ENCODE measurements around the gene ARHGAP28.

Gene ARHGAP28, protein sequence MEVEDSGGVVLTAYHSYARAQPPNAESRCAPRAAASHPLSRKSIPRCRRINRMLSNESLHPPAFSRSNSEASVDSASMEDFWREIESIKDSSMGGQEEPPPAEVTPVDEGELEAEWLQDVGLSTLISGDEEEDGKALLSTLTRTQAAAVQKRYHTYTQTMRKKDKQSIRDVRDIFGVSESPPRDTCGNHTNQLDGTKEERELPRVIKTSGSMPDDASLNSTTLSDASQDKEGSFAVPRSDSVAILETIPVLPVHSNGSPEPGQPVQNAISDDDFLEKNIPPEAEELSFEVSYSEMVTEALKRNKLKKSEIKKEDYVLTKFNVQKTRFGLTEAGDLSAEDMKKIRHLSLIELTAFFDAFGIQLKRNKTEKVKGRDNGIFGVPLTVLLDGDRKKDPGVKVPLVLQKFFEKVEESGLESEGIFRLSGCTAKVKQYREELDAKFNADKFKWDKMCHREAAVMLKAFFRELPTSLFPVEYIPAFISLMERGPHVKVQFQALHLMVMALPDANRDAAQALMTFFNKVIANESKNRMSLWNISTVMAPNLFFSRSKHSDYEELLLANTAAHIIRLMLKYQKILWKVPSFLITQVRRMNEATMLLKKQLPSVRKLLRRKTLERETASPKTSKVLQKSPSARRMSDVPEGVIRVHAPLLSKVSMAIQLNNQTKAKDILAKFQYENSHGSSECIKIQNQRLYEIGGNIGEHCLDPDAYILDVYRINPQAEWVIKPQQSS

GRCh38 chr18:6729247-6730091, at the start of gene ARHGAP28:
Gene ARHGAP28, plus strand, starts transcription at chr18:6729716. Its CDS starts 106 bp downstream, at chr18:6729822.
- DNase-seq, result no peak

- DNase-seq, result no peak
These were observed 48.1 kb upstream of the ARHGAP28 start for GRCh38 chr18:6681331-6681875.

GRCh38 chr18:6682437-6683111, 46.9 kb upstream of the ARHGAP28 start:
- DNase-seq, result no peak

DNA sequence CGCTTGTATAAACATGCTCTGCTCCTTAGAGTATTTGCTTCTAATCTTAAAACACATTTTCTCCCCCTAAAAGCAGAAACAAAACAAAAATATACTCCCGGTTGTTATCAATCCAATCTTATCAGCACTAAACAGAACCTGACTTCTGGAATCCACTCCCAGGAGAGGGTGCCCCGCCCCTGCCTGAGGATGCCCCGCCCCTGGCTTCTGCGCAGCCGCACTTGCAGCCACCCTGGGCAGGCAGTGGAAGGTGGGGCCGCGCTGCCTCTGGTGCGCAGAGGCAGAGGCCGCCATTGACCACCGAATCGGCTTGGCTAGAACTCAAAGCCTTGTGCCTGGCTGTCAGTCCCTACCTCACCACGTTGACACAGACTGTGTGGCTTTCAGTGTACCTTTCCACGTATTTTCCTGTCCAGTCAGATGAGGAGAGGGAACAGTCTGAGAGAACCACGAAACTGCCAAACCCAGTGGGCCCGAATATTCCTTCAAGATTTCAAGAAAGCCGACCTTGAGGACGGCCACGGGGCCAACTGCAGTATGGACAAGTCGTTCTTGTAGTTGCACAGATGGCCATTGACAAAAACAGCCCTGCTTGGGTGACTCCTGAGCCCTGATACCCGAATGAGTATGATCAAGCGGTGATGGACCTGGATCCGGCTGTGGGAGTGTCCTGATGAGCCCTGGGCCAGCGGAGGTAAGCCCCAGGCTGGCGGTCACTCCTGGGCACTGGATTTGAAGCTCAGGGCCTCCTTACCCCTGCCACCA, 46.2 kb upstream of the ARHGAP28 start:
- no peak for DNase-seq

- DNase-seq, result no peak
These were observed 41.8 kb upstream of the ARHGAP28 start for GRCh38 chr18:6687676-6688075.

DNA sequence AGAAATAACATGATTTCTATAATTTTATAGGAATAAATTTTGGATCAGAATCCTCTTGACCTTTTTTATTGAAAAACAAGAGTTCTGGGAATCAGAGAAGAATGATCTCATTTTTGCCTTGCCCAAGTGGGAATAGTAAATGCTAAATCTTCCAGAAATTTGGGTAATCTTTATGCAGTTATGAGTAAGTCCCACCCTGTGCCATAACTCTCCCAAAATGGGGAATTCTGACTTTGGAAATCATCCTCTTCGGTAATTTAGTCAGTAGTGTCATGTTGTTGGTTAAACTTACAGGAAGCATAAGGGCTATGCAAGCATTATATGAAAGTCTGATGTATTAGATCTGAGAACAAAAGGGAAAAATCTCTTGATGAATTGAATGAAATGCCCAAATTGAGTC, 20.6 kb upstream of the ARHGAP28 start:
- DNase-seq, result no peak

DNA sequence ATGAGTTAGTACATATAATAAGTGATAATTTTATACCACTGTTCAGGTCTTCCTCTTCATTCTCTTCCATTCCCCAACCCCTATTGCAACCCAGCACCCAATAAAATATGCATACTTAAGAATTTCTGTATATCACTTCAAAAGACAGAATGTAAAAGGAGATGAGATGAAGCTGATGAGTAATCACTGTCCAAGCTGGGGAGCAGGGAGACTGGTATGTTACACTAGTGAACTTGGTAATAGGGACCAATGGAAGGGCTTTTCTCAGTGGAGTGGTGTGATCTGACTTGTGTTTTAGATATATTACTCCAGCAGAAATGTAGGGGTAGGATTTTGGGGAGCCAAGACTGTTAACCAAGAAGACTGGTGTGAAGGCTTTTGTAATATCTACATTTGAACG, 18.0 kb upstream of the ARHGAP28 start:
- no peak for DNase-seq

DNA sequence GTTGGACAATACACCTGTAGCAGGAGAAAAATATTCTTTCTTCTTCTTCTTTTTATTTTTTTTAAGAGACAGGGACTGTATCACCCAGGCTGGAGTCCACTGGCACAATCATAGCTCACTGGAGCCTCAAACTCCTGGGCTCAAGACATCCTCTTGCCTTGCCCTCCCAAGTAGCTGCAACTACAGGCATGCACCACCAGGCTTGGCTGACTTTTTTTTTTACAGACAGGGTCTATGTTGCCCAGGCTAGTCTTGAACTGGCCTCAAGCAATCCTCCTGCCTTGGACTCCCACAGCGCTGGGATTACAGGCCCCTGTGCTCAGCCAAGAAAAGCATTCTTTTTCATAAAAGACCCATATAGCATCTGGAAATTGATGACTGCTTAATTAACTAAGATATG, 17.1 kb upstream of the ARHGAP28 start:
- no peak for DNase-seq

GRCh38 chr18:6714010-6714409, 15.5 kb upstream of the ARHGAP28 start:
- DNase-seq, result no peak

DNA sequence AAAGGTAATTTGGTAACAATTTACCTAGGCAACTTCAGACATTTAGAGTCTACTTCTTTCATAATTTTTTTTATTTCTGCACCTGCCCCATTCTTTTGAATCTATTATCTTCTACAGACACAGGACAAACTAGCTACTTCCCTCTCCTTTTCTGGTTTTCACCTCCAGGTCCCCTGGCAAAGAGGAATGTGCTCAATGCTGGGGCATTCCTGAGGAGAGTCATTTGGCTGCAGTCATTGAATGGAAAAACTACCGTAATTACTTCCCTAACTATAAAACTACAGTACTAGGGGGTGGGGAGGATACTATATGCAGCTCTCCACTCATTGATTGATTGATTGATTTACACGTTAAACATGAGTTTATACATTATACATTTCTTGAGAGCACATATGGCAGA, 11.2 kb upstream of the ARHGAP28 start:
- no peak for DNase-seq

DNA sequence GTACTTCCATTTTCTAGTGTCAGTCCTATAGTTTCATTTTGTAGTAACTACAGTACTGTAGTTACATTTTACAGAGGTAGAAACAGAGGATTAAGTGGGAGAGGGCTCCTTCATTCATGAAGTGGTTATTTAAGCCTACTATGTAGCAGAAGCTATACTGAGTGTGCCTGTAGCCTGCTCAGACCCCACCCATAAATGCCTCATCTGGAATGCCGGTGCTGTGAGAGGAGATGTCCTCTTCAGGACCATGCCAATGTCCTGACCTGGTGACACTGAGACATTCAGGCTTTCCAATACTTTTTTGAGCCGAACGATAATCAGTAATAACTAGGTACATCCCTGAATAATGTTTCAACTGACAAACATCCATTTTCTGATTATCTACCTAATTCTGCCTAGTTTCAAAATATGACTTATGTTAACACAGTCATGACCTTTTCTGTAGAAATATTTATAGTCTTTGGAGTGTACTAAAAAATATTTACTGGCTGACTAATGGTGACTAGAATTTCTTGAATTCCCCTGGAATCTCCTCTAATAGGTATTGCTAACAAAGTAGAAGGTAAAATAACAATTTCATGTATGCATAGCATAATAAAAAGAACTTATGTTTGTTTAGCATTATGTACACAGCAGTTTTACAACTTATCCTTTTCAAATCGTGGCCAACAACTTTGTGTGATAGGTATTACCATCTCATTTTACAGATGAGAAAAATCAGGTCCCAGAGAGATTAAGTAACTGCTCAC, 10.2 kb upstream of the ARHGAP28 start:
- no peak for DNase-seq

DNA sequence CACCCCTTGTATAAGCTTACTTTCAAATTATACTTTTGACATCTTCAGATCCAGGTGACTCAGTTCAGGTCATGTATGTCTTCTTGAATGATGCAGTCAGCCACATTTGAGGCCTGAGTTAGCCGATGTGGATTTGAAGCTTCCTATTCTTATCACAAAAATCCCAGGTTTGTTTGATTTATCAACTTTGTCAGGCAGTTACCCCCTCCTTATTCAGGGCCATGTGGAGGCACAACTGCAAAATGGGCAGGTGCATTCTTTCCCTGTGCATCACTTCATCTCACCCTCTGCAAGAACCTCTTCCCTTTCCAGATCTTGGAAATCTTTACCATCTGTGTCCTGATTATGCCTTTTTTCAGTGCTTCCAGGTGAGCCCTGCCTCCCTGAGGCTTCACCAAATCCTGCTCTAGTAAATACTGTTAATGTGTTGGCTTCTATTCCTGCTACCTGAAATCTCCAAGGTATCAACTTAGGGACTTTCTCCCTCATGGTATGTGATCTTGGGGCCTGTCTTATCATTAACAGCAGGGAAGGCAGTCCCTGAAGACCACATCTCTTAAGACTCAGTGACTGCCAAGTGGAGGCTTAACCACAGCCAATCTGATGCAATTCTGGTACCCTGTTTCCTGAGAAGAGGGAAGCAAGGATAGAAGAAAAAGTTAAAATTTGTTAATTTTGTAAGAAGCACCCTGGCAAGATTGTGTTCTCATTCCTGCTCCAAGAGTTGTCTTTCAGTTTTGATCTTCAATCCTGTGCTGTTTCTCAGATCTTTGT, 9.4 kb upstream of the ARHGAP28 start:
- no peak for DNase-seq

DNA sequence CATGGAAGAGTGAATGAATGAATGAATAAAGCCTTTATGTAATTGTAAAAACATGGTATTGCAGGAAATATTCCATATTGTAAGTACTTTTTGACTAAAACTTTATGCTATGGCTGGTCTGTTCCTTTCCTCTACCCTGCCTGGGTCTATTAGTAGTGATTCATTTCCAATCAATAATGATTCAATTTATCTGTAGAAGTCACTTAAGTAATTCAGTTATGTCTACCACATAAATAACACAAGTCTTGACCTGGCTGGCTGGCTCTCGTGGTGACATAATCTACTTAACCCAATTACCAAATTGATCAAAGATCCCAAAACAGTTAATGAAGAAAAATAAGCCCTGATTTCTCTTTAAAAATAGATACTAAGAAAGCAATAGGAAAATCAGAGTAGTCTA, 7.8 kb upstream of the ARHGAP28 start:
- DNase-seq, result no peak

GRCh38 chr18:6722690-6723089, 6.8 kb upstream of the ARHGAP28 start:
- DNase-seq, result no peak

DNA sequence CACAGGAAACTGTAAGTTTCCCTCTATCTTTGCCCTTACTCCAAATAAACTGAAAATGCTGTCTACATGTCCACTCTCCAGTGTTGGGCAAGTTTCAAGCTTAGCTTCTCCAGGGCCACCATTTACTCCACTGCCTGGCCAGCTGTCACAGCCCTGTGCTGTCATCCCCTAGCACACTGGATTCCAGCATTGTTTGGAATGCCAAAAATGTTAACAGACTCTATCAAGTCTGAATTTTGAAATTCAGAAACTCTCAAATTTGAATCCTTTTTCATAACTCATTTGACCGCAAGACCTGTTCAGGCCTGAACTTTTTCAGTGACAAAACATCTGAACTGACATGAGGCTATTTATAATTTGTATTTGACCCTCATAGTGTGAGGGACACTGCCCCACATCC, 5.2 kb upstream of the ARHGAP28 start:
- DNase-seq, result no peak

GRCh38 chr18:6728331-6728730, 1.2 kb upstream of the ARHGAP28 start:
- no peak for DNase-seq

GRCh38 chr18:6728809-6729246, 688 bp upstream of the ARHGAP28 start:
- DNase-seq, result no peak

DNA sequence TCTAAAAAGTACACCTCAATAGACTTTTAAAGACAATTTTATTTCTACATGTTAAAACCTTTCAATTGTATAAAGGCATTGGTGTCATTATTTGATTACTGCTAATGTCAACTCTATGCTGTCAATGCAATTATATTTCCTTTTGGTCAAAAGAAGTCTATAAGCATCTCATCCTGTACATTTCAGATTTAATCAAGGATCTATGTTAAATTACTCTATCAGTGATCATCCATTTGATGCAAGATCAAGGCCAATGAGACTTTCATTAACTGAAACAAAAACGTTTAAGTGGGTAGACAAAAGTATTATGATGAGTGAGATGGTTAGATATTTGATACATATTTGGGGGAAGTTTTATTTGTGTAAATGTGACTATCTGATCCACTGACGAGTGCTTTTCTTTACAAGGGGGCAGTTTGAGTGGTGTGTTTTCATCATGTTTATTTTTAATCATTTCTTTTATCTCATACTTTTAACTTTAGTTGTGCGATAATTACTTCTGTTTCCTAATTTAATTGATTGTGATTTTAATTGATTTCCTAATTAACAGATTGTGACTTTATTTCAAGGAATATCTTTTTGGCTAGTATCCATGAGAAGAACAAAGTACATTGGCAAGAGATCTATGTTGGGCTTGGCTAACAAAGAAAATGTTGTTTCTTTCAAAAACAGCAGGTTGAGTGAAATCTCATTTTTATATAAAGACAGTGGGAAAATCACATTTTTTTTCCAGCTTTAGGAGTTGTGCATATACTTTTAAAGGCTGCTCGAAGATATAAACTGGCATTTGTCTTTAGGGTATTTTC, 1.1 kb downstream of the ARHGAP28 start:
- no peak for DNase-seq

- no peak for DNase-seq
These were observed 1.7 kb downstream of the ARHGAP28 start for GRCh38 chr18:6731222-6731596.

All from CD4-positive, alpha-beta T cell treated with Interleukin-17A for 4 hours (primary cell).